Mucosa of descending colon (tissue), 3 donors: ENCODE data around the gene COL7A1. TPM values are rescaled to one million over a fixed set of nuclear protein-coding genes. Genes with fewer than 3 reads are reported as not detected.

Source experiments
- ATAC-seq: fragments of 200-7000 bp; cut with Tn5 transposase; one replicate; pipeline ENCODE4 v1.9.1; 2020; ENCODE audit warnings: mild to moderate bottlenecking, moderate library complexity
- DNase-seq, 3 donors: peaks; one replicate each; pipeline ENCODE4 v3.0.0-alpha.2; 2020
- H3K36me3 ChIP-seq: fragments of 200-600 bp; one replicate; pipeline ENCODE4 v1.8.0; 2021; ENCODE audit warnings: low read depth, mild to moderate bottlenecking
- H3K4me1 ChIP-seq: fragments of 200-600 bp; one replicate; pipeline ENCODE4 v1.8.0; 2021; ENCODE audit warnings: low read depth, mild to moderate bottlenecking
- H3K4me3 ChIP-seq: fragments of 200-600 bp; one replicate; pipeline ENCODE4 v1.8.0; 2021; ENCODE audit warnings: mild to moderate bottlenecking
- H3K9me3 ChIP-seq: fragments of 200-600 bp; one replicate; pipeline ENCODE4 v1.8.0; 2021; ENCODE audit warnings: mild to moderate bottlenecking
- CTCF ChIP-seq: fragments of 200-600 bp; IDR thresholded peaks from one replicate; pipeline ENCODE4 v1.8.0; 2022; ENCODE audit warnings: antibody characterized with exemption, mild to moderate bottlenecking
- intact Hi-C, 2 donors: fragments of 100-400 bp; cut with DNase I in 1 of 2; cut with micrococcal nuclease in 1 of 2; formaldehyde crosslinking; loops; one replicate each; pipeline versions ENCODE4 v1.11.0 to v1.11.1; 2022; cut with DNase I, micrococcal nuclease
- total RNA-seq, 3 donors: library from RNA; stranded (reverse); fragmentation: NEBNext Ultra II Directional in 2 of 3; extraction: Animal tissue kit (Norgen Biotek cat#: 25700) in 2 of 3; gene quantifications; one replicate each; pipeline versions ENCODE4 v1.2.1 to v1.2.4, GENCODE V29; 2021 to 2023
- donor health status: DM: no; HTN: no; CAD: no; lungs with moderate emphysema.
- donor health status: DM: no; HTN: no; CAD: no.
- donor health status: DM: no; HTN: yes; CAD: no.

COL7A1 gene
- total RNA-seq, 3 donors from 2014 or later: 2.8 to 6.8 (median 3.9) TPM

- H3K4me3 ChIP-seq: no peak overlapping the region
- TF ChIP-seq CTCF: no peak
- H3K9me3 ChIP-seq: peaks cover 20% of the 10 kb centered on the region
- DNase-seq (no peak), ATAC-seq (no peak)
- intact Hi-C loops: no loop called here
- H3K36me3 ChIP-seq: no peaks in the 10 kb centered on the region
- H3K4me1 ChIP-seq: peaks cover 14% of the 10 kb centered on the region
Measured at GRCh38 chr3:48617559-48617958, 22.4 kb upstream of the COL7A1 start.

- DNase-seq: no peak
- no peak for ATAC-seq
- intact Hi-C loops: no loop called here
- Histone ChIP-seq H3K4me1 (peaks cover 2% of the 10 kb centered on the region), H3K9me3 (peaks cover 20% of the 10 kb centered on the region), H3K4me3 (no peak overlapping the region), H3K36me3 (no peaks in the 10 kb centered on the region)
- TF ChIP-seq CTCF: no peak
Measured at GRCh38 chr3:48614044-48614443, 18.9 kb upstream of the COL7A1 start.

- ATAC-seq (no peak), DNase-seq (no peak)
- no peaks in the 10 kb centered on the region for H3K36me3 ChIP-seq
- TF ChIP-seq CTCF: no peak
- peaks cover 11% of the 10 kb centered on the region for H3K9me3 ChIP-seq
- no peak overlapping the region for H3K4me3 ChIP-seq
- intact Hi-C loops: no loop called here
- peaks cover 6% of the 10 kb centered on the region for H3K4me1 ChIP-seq
Measured at GRCh38 chr3:48612309-48612708, 17.2 kb upstream of the COL7A1 start.

GRCh38 chr3:48609088-48610005 lies 14.2 kb upstream of the COL7A1 start, which contains the start of gene UQCRC1:
UQCRC1 (minus strand) TSS chr3:48609646; CDS start chr3:48609620, 26 bp downstream.
- intact Hi-C loops: no loop called here
- TF ChIP-seq CTCF: peak; percentile 61
- H3K4me3 ChIP-seq: peak within 1 kb of the TSS; percentile 89
- no peaks in the 10 kb centered on the region for H3K9me3 ChIP-seq
- ATAC-seq: peak; percentile 99
- peaks cover 2% of the 10 kb centered on the region for H3K36me3 ChIP-seq
- peak; percentile 92 to 96 (median 94) for DNase-seq
- peaks cover 6% of the 10 kb centered on the region for H3K4me1 ChIP-seq

- ATAC-seq: no peak
- Histone ChIP-seq H3K9me3 (no peaks in the 10 kb centered on the region), H3K4me1 (peaks cover 6% of the 10 kb centered on the region), H3K36me3 (peaks cover 13% of the 10 kb centered on the region), H3K4me3 (no peak overlapping the region)
- intact Hi-C loops: no loop called here
- DNase-seq: peak in 1 of 3 donors; percentile 55
- TF ChIP-seq CTCF: no peak
Measured at GRCh38 chr3:48607519-48607918, 12.4 kb upstream of the COL7A1 start.
